HG03558 (cell line): ENCODE data around the gene CDC14A.
"Not testable (repeated sequence)": the region's sequence is repeated elsewhere in the genome, so short reads cannot be mapped to it uniquely, and the experiment has no call there.

Experiments
- ATAC-seq: cut with Tn5 transposase; IDR thresholded peaks from one replicate; pipeline ENCODE4 v1.9.1; 2021; ENCODE audit warnings: moderate number of reproducible peaks; ENCODE audit not compliant: unreplicated experiment; ENCODE audit errors: extremely low read depth

CDC14A gene

DNA sequence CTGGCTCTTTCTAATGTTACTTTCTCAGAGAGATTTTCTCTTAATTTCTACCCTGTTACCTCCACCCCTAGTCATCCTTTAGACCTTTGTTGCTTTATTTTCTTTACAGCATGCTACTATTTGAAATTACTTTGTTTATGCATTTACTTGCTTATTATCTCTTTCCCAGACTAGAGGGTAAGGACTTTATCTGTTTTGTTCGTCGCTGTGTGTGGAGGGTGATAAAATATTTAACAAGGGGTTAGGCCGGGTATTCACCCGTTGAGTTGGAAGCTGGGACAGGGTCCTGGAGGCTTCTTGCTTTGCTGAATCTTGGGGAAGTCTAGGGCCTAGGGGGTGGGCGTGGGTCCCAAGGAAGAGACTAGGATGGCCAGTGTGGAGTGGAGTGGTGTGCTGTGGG, 43.6 kb downstream of the CDC14A start:
- ATAC-seq: no peak

DNA sequence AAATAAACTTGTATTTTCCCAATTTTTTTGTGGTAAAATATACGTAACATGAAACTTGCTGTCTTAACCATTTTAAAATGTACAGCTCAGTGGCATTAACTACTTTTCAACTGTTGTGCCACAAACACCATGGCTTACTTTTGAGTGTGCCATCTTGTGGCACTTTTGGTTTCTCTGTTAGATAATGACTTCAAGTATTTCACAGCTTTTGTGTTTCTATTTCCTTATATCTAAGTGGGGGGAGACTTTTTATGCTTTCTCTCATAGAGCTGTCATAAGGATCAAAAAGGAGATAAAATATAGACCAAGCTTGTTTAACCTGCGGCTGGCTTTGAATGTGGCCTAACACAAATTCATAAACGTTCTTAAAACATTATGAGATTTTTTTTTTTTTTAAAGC, 44.3 kb downstream of the CDC14A start:
- ATAC-seq: no peak

DNA sequence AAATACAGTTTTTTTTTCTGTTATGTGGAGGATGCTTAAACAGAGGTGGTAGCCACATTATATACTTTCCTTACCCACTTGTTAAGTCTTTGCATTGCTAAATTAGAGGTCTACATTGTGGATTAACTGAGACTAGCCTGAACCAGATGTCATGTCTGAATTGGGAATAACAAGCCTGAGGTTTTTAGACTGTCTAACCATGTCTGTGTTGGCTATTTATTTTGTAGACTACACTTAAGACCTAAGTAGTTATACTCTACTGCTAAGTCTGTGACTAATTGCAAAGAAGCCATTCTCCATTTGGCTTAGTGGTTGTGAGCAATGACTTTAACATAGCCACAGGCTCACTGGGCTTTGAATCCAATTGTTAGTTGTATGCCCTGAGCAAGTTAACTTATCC, 45.4 kb downstream of the CDC14A start:
- ATAC-seq: no peak

GRCh38 chr1:100398648-100399047, 46.3 kb downstream of the CDC14A start:
- ATAC-seq: no peak

DNA sequence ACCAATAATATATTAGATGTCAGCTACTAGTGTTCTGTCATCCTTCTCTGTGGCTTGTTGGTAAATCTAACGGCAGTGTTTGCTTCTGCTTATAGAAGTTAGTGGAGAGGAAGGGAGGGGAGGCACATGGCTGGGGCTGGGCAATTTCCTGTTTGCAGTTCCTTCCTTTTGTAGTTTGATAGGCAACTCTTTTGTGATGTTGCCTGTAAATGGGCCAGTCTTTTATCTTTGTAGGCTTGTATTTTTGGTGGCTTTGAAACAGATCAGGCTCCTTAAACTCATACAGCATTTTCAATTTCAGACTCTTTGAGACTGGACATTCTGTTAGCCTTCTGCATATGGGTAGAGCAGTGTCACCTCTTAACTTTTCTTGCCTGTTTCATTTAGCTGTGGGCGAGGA, 48.1 kb downstream of the CDC14A start:
- no peak for ATAC-seq

DNA sequence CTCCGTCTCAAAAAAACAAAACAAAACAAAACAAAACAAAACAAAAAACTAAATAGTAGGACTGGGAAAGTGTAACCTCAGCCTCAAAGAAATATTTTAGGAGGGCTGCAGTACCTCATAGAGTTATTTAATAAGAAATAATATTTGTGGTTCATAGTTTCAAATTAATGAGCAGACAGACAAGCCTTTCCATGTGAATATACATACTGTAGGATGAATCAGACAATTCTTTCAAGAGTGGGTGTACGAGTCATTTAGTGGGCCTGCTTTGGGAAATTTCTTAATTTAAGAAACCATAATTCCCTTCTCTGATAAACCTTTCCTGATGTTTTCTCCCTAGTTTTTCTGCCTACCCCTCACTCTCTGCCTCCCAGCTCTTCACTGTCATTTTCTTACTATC, 52.5 kb downstream of the CDC14A start:
- no peak for ATAC-seq

- not testable (repeated sequence) for ATAC-seq
Observed at GRCh38 chr1:100405902-100406301, 53.6 kb downstream of the CDC14A start.

DNA sequence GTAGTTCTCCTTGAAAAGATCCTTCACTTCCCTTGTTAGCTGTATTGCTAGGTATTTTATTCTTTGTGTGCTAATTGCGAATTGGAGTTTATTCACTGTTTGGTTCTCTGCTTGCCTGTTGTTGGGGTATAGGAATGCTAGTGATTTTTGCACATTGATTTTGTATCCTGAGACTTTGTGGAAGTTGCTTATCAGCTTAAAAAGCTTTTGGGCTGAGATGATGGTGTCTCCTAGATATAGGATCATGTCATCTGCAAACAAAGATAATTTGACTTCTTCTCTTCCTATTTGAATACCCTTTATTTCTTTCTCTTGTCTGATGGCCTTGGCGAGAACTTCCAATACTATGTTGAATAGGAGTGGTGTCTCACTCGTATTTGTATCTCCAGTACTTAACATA, 55.1 kb downstream of the CDC14A start:
- ATAC-seq: not testable (repeated sequence)

- ATAC-seq: no peak
Observed at GRCh38 chr1:100411019-100411418, 58.7 kb downstream of the CDC14A start.

DNA sequence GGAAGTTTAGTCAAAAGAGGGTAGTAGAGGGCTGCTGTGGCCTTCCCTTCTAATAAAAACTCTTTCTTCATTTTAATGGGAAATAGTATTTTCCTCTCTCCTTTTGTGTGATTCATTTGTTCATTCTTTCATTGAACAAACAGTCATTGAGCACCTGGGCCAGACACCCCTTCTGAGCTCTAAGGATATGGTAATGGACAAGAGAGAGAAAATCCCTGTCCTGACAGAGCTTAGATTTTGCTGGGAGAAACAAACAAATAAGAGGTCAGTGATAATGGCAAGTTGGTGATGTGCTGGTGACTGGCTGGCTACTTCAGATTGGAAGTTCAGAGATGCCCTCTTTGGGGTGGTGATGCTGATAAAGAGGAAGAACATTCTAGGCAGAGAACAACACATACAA, 59.3 kb downstream of the CDC14A start:
- ATAC-seq: no peak

- ATAC-seq: no peak
Observed at GRCh38 chr1:100413035-100413434, 60.7 kb downstream of the CDC14A start.

- ATAC-seq: no peak
Observed at GRCh38 chr1:100414693-100415497, 62.6 kb downstream of the CDC14A start.

DNA sequence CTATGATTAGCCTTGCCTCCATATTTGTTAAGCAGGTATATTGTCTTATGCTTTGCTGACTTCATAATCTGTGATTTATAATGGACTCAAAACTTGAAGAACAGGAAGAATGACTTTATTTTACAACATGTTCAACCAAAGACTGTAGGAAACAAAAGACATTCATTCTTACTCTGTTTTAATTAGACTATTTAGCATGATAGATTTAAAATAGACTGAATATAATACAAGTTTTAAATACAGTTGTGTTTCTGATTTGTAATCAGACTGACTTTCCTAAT, 63.1 kb downstream of the CDC14A start:
- no peak for ATAC-seq

- ATAC-seq: no peak
Observed at GRCh38 chr1:100419072-100419471, 66.8 kb downstream of the CDC14A start.

GRCh38 chr1:100422065-100422464, 69.8 kb downstream of the CDC14A start:
- no peak for ATAC-seq

DNA sequence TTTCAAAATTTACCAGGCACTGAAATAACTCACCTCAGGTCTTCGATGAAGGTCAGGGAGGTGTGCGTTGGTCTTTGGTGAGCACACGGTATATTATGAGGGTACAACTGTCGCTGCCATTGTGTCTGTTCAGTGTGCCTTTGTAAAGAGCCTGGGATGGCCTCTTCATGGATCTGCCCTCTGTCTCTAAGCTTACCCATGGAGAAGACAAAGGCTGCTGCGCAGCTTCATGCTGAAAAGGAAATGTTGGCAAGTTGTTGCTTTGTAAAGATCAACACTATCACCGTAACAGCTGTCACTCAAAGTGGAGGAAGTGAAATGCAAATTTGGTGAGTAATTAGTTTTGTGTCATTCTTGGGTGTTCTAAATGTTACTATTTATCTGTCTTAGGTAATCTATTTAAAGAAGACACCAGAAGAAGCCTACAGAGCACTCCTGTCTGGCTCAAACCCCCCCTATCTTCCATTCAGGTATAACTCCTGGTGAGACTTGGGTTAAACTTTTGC, 71.6 kb downstream of the CDC14A start:
- peak; percentile 90 for ATAC-seq

DNA sequence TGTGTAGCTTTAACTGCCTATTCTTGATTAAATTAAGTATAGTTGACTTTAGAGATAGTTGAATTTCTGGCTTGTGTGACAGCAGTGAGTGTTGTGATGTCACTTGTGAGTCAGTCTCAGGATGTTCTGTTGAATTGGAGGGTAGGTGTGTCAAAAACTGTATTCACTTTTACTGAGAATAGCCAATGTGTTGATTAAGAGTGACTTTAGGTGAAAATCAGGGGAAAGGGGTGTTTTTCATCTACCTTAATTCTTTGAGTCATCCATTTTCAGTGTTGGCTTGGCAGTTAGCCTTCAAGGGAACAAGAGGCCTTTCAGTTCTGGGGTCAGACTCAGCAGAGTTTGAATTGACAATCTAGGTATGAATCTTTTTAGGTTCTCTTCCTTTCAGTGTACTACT, 75.9 kb downstream of the CDC14A start:
- ATAC-seq: no peak

GRCh38 chr1:100430325-100430756, 78.0 kb downstream of the CDC14A start:
- no peak for ATAC-seq

DNA sequence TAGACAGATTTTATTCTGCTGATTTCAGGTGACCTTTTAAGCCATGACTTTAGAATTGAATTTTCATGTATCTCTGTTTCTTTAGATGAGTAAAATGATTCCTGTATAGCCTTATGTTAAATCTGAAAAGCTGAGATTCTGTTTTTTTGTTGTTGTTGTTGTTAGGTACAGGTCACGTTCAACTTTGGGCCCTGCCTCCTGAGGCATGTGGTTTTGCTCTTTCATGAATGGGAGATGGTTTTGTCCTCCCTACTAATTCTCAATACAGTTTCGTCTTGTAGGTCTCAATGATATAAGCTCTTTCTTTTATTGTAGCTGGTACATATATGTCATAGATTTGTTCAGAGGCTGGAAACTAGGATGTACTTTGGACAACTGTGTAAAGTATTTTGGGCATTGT, 79.6 kb downstream of the CDC14A start:
- no peak for ATAC-seq

DNA sequence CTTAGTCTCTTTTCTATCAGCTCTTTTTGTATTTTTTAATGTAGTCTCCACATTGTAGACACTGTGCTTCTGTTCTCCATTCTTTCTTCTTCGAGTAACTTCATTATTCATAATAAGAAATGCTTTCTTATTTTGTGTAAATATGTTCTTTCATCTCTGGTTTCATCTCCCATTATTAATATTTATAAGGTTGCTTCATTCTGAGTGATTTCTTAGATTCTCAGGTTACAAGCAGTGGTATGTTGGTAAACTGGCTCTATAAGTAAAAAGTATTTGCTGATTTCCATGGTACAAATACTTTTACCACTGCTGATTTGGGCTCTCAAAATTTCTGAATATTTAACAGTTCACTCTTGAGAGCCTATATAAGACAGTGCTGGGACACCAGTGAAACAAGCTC, 81.3 kb downstream of the CDC14A start:
- ATAC-seq: no peak

GRCh38 chr1:100434831-100435230, 82.5 kb downstream of the CDC14A start:
- no peak for ATAC-seq

GRCh38 chr1:100438375-100438774, 86.1 kb downstream of the CDC14A start:
- no peak for ATAC-seq
